ENCODE measurements around the gene CRISPLD2. TPM values are rescaled to one million over a fixed set of nuclear protein-coding genes. Genes with fewer than 3 reads are reported as not detected.
A peak's percentile ranks its signal among the peaks of the same experiment; 100 is the strongest.

CRISPLD2 gene
- total and polyA plus RNA-seq, 9 of the 15 experiments (the other 6 are each of a cell fraction or from before 2014, with no cell fraction given) = 0.03 to 0.24 (median 0.04) TPM; not detected in 4

GRCh38 chr16:84916850-84917249, 97.1 kb downstream of the CRISPLD2 start (continued):
- TF ChIP-seq ZNF586 (CRISPR knock-in tag; conservative IDR thresholded peaks at IDR 0.05) (no peak), EZH2 (IDR thresholded peaks at IDR 0.05; ENCODE audit: borderline replicate concordance, low read depth, low read length) (0 out of 2 replicates have a peak, but pooled peaks have one; percentile 4), HDGF (IDR thresholded peaks at IDR 0.05) (no peak), COPS2 (conservative IDR thresholded peaks at IDR 0.05) (no peak), E2F5 (CRISPR knock-in tag; IDR thresholded peaks at IDR 0.05) (no peak), OTX1 (CRISPR knock-in tag; IDR thresholded peaks at IDR 0.05) (0 out of 2 replicates have a peak, but pooled peaks have one; percentile 26), GABPB2 (CRISPR knock-in tag; conservative IDR thresholded peaks at IDR 0.05) (no peak), MCM3 (IDR thresholded peaks at IDR 0.05) (0 out of 2 replicates have a peak, but pooled peaks have one; percentile 29)

GRCh38 chr16:84917492-84917891, 97.7 kb downstream of the CRISPLD2 start:
- H4K20me1 ChIP-seq (replicated peaks; ENCODE audit: control insufficient read depth, insufficient read depth, low read length) = peaks cover 4% of the 10 kb centered on the region; the same call in 1 of the 2 replicates
- ATAC-seq (no peak), DNase-seq (ENCODE audit: extremely low read depth in 1 of 4, low spot score in 3 of 4) (no peak), FAIRE-seq (no peak)
- no TSS peak for BruUV-seq (replicated peaks)
- peaks cover 57 to 76% of the 10 kb centered on the region in 2 experiments for H3K27me3 ChIP-seq (ENCODE audit: control insufficient read depth in 2 of 2, insufficient read depth in 2 of 2, low read length in 2 of 2)
- H3K36me3 ChIP-seq (ENCODE audit: control insufficient read depth, insufficient read depth, low read length) = no peaks in the 10 kb centered on the region
- H3K9me3 ChIP-seq (replicated peaks; ENCODE audit: control insufficient read depth, insufficient read depth, low read depth, low read length) = no peaks in the 10 kb centered on the region
- no peak overlapping the region for H3K4me2 ChIP-seq (ENCODE audit: insufficient read depth, low read length)
- in situ Hi-C loops (cut with MboI) = no loop called here
- H3K4me3 ChIP-seq = no peak overlapping the region
- H3K79me2 ChIP-seq (ENCODE audit: control insufficient read depth, insufficient read depth, low read length) = no peaks in the 10 kb centered on the region
- 8% methylated on average over 11 of the region's 11 CpGs for WGBS (ENCODE audit: insufficient coverage, low coverage, missing lambda C conversion rate)
- ChIA-PET POLR2A (interaction anchor here (0.6 to 1.7 kb wide), 5 partner anchors 10 to 532 kb away, joined by 3 to 6 read pairs (median 3); no protein-coding TSS in a partner anchor), CTCF (ENCODE audit: low intra/inter-chr PET ratio) (no interaction called here)
- intact Hi-C loops (cut with micrococcal nuclease) = loop anchor here (2.0 kb wide), 1 partner anchor 163 kb away; no protein-coding TSS in a partner anchor
- no peak overlapping the region for H3K9ac ChIP-seq (ENCODE audit: insufficient read depth in 1 of 2, low read depth in 2 of 2, low read length in 2 of 2)
- no peak overlapping the region for H2AFZ ChIP-seq (ENCODE audit: low read depth, low read length)
- no peaks in the 10 kb centered on the region for H3K9me1 ChIP-seq (ENCODE audit: control insufficient read depth, insufficient read depth, low read length)
- H3K27ac ChIP-seq (ENCODE audit: extremely low read depth, low read depth, low read length) = no peak overlapping the region
- peaks cover 3 to 7% of the 10 kb centered on the region in 2 experiments; a peak in 3 of 5 replicates for H3K4me1 ChIP-seq (replicated peaks in 1 of 2; ENCODE audit: control insufficient read depth in 2 of 2, insufficient read depth in 2 of 2, low read length in 2 of 2)
- no peak for TF ChIP-seq RNF2 (IDR thresholded peaks at IDR 0.05)
- no peak for TF ChIP-seq NFXL1 (CRISPR knock-in tag; IDR thresholded peaks at IDR 0.05)
- TF ChIP-seq RBM14 (IDR thresholded peaks at IDR 0.05; ENCODE audit: borderline replicate concordance, insufficient read depth, low read depth, low read length) = no peak
- no peak for TF ChIP-seq TARDBP (IDR thresholded peaks at IDR 0.05)
- no peak for TF ChIP-seq ASH1L (IDR thresholded peaks at IDR 0.05; ENCODE audit: borderline replicate concordance, low read depth, partially characterized antibody)
- no peak for TF ChIP-seq KLF16 (IDR thresholded peaks at IDR 0.05)
- no peak for TF ChIP-seq HMGN3 (IDR thresholded peaks at IDR 0.05; ENCODE audit: borderline replicate concordance, extremely low read depth, insufficient read length, low read depth, low read length)
- TF ChIP-seq ARID3B (CRISPR knock-in tag; IDR thresholded peaks at IDR 0.05; ENCODE audit: borderline replicate concordance) = no peak
- no peak for TF ChIP-seq GTF2E2 (tag; IDR thresholded peaks at IDR 0.05)
- TF ChIP-seq ZNF174 (CRISPR knock-in tag; IDR thresholded peaks at IDR 0.05) = no peak
- TF ChIP-seq ETV5 (CRISPR knock-in tag; IDR thresholded peaks at IDR 0.05; ENCODE audit: low read depth) = no peak
- no peak for TF ChIP-seq KDM4B (IDR thresholded peaks at IDR 0.05; ENCODE audit: borderline replicate concordance in 2 of 2, low read depth in 1 of 2)
- TF ChIP-seq SMARCB1 (IDR thresholded peaks at IDR 0.05; ENCODE audit: insufficient read length, low read depth) = no peak
- no peak for TF ChIP-seq MBD2 (IDR thresholded peaks at IDR 0.05; ENCODE audit: borderline replicate concordance, low read depth)
- TF ChIP-seq KLF1 (tag; IDR thresholded peaks at IDR 0.05) = no peak
